Psoas muscle (tissue), 8 donors: ENCODE measurements around the gene TSPAN33. TPM values are rescaled to one million over a fixed set of nuclear protein-coding genes. Genes with fewer than 3 reads are reported as not detected.
A peak's percentile ranks its signal among the peaks of the same experiment; 100 is the strongest.

Experiments used
- ATAC-seq, 4 donors: fragments of 200-7000 bp; cut with Tn5 transposase; one replicate each; pipeline ENCODE4 v1.9.1; 2020; ENCODE audit warnings: moderate library complexity in 3 of 4, mild to moderate bottlenecking in 2 of 4
- DNase-seq, 2 donors: peaks; one replicate each; pipeline ENCODE4 v3.0.0-alpha.2; 2020
- H3K27ac ChIP-seq: fragments of 200-600 bp; one replicate; pipeline ENCODE4 v1.8.0; 2022
- H3K27me3 ChIP-seq, 3 donors: fragments of 200-600 bp in 1 of 3; one replicate each; pipeline versions ENCODE4 v1.6.1 to v1.8.0; 2013 to 2022; ENCODE audit warnings: low read length in 2 of 3, mild to moderate bottlenecking in 2 of 3, moderate library complexity in 1 of 3; ENCODE audit not compliant: insufficient read depth in 3 of 3
- H3K36me3 ChIP-seq, 2 donors: fragments of 200-600 bp in 1 of 2; one replicate each; pipeline versions ENCODE4 v1.6.1 to v1.8.0; 2013 to 2022; ENCODE audit warnings: low read depth in 1 of 2, mild to moderate bottlenecking in 1 of 2, moderate library complexity in 1 of 2; ENCODE audit not compliant: insufficient read depth in 1 of 2
- H3K4me1 ChIP-seq: fragments of 200-600 bp; one replicate; pipeline ENCODE4 v1.8.0; 2022
- H3K4me3 ChIP-seq: fragments of 200-600 bp; one replicate; pipeline ENCODE4 v1.8.0; 2022; ENCODE audit warnings: mild to moderate bottlenecking
- H3K9me3 ChIP-seq: fragments of 200-600 bp; one replicate; pipeline ENCODE4 v1.8.0; 2022
- WGBS, 3 donors: extraction: QIAGEN DNeasy Blood & Tissue Kit; methylation state at CpG; one replicate each; pipeline versions ENCODE4 v1.1.6 to v1.1.7; 2013; 5-methylcytosine and 5-hydroxymethylcytosine counted together
- intact Hi-C, 2 donors: fragments of 100-400 bp; cut with DNase I; formaldehyde crosslinking; loops; one replicate each; pipeline versions ENCODE4 v1.11.0 to v1.14.2; 2022
- polyA plus RNA-seq, 3 donors: library from polyadenylated mRNA; stranded (reverse); fragments of 200-250 nt; gene quantifications; one replicate each; pipeline ENCODE4 v1.2.3, GENCODE V29; 2013
- total RNA-seq, 4 donors: library from RNA; stranded (reverse); fragmentation: NEBNext Ultra II Directional in 2 of 4; extraction: Animal tissue kit (Norgen Biotek cat#: 25700) in 2 of 4; gene quantifications; one replicate each; pipeline versions ENCODE4 v1.2.1 to v1.2.4, GENCODE V29; 2021 to 2023
- TF ChIP-seq, protein P1 (sequence below): fragments of 200-600 bp; IDR thresholded peaks from one replicate; pipeline ENCODE4 v1.8.0; 2022; ENCODE audit warnings: antibody characterized with exemption
- donor health status: healthy with polysubstance abuse.
- donor health status: DM: no; HTN: no; CAD: no; lungs with moderate emphysema.
- donor health status: Bipolar disorder and iron deficiency.
- donor health status: healthy.
- donor health status: DM: yes; HTN: yes; CAD: no.
- donor health status: DM: no; HTN: no; CAD: no.
- donor health status: DM: no; HTN: no; CAD: no.
- donor health status: DM: yes; HTN: yes; CAD: no.

The TSPAN33 gene
- total and polyA plus RNA-seq, 7 donors, result 2.2 to 15.4 (median 9.1) TPM

DNA sequence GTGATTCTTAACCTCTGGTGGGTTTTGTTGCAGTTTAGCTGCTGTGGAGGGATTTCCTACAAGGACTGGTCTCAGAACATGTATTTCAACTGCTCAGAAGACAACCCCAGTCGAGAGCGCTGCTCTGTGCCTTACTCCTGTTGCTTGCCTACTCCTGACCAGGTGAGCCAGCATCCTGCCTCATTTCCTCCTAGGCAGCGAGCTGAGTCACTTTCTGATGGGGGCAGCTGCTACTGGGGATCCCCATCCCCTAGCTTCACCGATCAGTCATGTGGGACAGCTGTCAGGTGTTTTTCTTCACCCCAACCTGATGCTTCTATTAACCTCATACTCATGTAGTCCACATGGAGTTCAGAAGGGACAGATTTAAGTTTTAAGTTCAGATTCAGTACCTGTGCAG lies 22.2 kb downstream of the TSPAN33 start:
- ATAC-seq, result no peak
- Histone ChIP-seq H3K4me1 (no peaks in the 10 kb centered on the region), H3K27me3 (no peaks in the 10 kb centered on the region), H3K4me3 (no peak overlapping the region), H3K9me3 (no peaks in the 10 kb centered on the region), H3K27ac (no peak overlapping the region), H3K36me3 (peaks cover 0 to 6% of the 10 kb centered on the region in 2 donors)
- 81 to 92% (median 88%) methylated on average over 4 of the region's 4 CpGs for WGBS, 3 donors
- no peak for DNase-seq
- intact Hi-C loops, result no loop called here
- TF ChIP-seq, protein P1, sequence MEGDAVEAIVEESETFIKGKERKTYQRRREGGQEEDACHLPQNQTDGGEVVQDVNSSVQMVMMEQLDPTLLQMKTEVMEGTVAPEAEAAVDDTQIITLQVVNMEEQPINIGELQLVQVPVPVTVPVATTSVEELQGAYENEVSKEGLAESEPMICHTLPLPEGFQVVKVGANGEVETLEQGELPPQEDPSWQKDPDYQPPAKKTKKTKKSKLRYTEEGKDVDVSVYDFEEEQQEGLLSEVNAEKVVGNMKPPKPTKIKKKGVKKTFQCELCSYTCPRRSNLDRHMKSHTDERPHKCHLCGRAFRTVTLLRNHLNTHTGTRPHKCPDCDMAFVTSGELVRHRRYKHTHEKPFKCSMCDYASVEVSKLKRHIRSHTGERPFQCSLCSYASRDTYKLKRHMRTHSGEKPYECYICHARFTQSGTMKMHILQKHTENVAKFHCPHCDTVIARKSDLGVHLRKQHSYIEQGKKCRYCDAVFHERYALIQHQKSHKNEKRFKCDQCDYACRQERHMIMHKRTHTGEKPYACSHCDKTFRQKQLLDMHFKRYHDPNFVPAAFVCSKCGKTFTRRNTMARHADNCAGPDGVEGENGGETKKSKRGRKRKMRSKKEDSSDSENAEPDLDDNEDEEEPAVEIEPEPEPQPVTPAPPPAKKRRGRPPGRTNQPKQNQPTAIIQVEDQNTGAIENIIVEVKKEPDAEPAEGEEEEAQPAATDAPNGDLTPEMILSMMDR, result no peak

DNA sequence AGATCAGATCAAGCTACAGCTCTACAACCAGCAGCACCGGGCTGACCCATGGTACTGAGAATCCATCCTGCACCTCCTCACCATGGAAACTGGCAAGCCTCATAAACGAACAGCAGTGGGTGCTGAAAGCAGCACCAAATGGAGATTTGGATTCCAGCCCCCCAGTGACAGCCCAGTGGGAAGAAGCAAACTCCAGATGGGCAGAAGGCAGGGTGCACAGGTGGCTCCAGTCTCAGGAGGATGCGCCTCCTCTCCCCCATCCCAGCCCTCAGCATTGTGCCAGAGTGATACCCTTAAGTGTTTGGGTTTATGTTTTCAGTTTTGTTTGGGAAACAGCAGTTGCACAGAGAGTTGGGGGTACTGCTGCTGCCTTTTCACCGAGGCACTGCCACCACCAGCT lies 23.3 kb downstream of the TSPAN33 start:
- intact Hi-C loops, result no loop called here
- H3K9me3 ChIP-seq, result no peaks in the 10 kb centered on the region
- TF ChIP-seq, protein P1, result no peak
- no peaks in the 10 kb centered on the region for H3K27me3 ChIP-seq
- H3K4me3 ChIP-seq, result no peak overlapping the region
- H3K36me3 ChIP-seq, result peaks cover 0 to 6% of the 10 kb centered on the region in 2 donors
- DNase-seq (no peak), ATAC-seq (no peak)
- no peaks in the 10 kb centered on the region for H3K4me1 ChIP-seq
- WGBS, 3 donors, result 71 to 84% (median 71%) methylated on average over 4 of the region's 4 CpGs
- H3K27ac ChIP-seq, result no peak overlapping the region

DNA sequence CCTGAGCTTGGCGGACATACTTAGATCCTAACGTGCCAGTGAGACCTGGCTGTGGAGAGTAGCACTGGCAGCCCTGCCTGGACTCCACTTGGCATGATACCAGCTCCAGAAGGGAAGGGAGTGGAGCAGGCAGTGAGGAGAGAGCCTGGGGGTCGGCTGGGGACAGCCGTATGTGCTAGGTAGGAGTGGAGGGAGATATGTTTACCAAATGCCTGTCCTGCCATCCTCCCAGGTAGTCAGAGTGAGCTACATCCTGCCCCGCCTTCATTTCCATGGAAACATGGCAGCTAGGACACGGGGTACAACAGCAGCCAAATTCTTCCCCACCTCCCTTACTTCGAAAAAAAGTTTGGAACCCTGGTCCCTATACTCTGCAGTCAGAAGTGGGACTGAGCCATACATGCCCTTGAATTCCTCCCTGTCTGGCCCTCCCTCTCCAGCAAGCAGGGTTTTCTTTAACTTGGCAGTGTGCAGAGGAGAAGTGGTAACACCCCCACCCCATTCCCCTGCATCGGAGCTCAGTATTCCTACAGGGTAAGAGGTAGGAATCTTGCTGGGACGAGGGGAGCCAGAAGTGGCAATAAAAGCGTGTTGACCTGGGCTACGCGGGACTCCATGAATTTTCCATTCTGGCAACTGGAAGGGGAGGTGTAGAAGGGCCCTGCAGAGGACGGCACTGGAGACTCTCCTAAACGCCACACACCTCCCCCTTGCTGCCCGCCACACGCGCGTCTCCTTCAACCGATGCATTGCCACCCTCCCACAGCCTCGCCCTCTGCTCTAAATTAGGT lies 23.9 kb downstream of the TSPAN33 start:
- no peaks in the 10 kb centered on the region for H3K27me3 ChIP-seq
- peak in 2 of 4 donors; percentile 22 to 40 for ATAC-seq
- intact Hi-C loops, result no loop called here
- no peak for DNase-seq
- WGBS, 3 donors, result 53 to 64% (median 55%) methylated on average over 20 of the region's 20 CpGs
- no peak overlapping the region for H3K27ac ChIP-seq
- H3K9me3 ChIP-seq, result no peaks in the 10 kb centered on the region
- peaks cover 0 to 6% of the 10 kb centered on the region in 2 donors for H3K36me3 ChIP-seq
- H3K4me1 ChIP-seq, result no peaks in the 10 kb centered on the region
- H3K4me3 ChIP-seq, result peak overlapping the region; percentile 62
- TF ChIP-seq, protein P1, result no peak

DNA sequence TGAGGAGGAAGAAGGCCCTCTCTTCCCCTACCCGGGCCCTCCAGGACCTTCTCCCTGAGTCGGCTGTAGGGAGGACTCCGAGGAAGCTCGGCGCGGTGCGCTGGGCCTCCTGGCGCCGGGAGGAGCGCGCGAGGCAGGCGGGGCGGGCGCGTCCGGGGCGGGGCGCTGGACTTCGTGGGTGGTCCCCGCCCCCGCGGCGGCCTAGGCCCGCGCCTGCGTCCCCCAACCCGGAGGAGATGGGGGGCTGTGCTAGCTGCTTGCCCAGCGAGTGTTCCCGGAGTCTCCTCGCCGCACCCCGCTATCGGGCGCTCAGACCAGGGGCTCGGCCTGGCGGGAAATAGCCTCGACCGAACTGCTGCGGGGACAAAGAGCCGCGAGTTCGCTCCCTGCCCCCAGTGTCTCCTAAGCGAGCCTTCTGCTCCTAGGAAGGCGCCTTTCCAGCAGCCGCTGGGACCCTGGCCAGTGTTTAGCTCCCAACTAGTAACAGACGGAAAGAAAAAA lies 24.7 kb downstream of the TSPAN33 start:
- Histone ChIP-seq H3K27me3 (no peaks in the 10 kb centered on the region), H3K9me3 (no peaks in the 10 kb centered on the region), H3K4me3 (peak overlapping the region; percentile 62), H3K27ac (no peak overlapping the region), H3K36me3 (peaks cover 0 to 6% of the 10 kb centered on the region in 2 donors), H3K4me1 (no peaks in the 10 kb centered on the region)
- DNase-seq, result peak; percentile 45 to 65
- intact Hi-C loops, result no loop called here
- ATAC-seq, result peak; percentile 54 to 87 (median 74)
- WGBS, 3 donors, result 9 to 12% (median 12%) methylated on average over 32 to 47 of the region's 47 CpGs
- TF ChIP-seq, protein P1, result no peak
